T-helper 1 cell treated with Interleukin-12 subunit alpha and Interleukin-12 subunit beta and Interleukin-4 antibody, amounts not matched to agents 30 ng/mL and 1 ng/mL, for 36 hours (primary cell): ENCODE results near the gene HCCS. TPM values are rescaled to one million over a fixed set of nuclear protein-coding genes. Genes with fewer than 3 reads are reported as not detected.
"Not testable (repeated sequence)": the region's sequence is repeated elsewhere in the genome, so short reads cannot be mapped to it uniquely, and the experiment has no call there.

Experiments used
- intact Hi-C: fragments of 100-400 bp; cut with micrococcal nuclease; formaldehyde crosslinking; loops from one replicate; pipeline ENCODE4 v1.15.1; 2024
- total RNA-seq: library from RNA; stranded (reverse); gene quantifications from 2 replicates; pipeline ENCODE4 v1.2.3, GENCODE V29; 2022

Gene HCCS
- total RNA-seq, 1 donor from 2014 or later = 23.1 TPM

DNA sequence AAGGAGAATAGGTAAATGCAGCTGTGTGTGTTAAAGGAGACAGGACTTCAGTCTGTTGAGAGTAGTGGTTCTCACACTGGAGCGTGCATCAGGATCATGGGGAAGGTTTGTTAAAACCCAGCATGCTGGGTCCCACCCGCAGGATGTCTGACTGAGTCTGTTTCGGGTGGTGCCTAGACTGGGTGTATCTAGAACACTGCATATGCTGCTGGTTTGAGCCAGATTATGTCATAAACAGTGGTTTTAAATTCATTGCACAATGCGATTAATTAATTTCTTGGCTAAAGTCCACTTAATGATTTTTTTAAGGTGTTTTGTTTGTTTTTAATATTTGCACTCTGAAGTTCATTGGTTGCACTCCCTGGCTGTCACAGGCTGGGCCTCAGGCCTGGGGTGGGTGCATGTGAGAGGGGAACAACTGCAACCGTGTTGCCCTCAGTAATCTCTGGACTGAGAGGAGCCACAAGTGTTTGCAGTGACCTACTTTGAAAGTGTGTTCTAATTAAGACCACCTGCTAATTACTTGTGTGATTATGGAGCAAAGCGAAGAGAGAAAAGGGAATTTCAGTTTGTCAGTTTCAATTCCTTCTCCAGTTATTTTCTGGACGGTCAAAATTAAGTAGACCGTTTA lies 8.3 kb downstream of the HCCS start:
- intact Hi-C loops = loop anchor here (10.0 kb wide), 1 partner anchor 1105 kb away; no protein-coding TSS in a partner anchor

- intact Hi-C loops = not testable (repeated sequence)
Observed at GRCh38 chrX:11123087-11123486, 12.0 kb downstream of the HCCS start.

- intact Hi-C loops = no loop called here
Observed at GRCh38 chrX:11124112-11124511, 13.0 kb downstream of the HCCS start.

DNA sequence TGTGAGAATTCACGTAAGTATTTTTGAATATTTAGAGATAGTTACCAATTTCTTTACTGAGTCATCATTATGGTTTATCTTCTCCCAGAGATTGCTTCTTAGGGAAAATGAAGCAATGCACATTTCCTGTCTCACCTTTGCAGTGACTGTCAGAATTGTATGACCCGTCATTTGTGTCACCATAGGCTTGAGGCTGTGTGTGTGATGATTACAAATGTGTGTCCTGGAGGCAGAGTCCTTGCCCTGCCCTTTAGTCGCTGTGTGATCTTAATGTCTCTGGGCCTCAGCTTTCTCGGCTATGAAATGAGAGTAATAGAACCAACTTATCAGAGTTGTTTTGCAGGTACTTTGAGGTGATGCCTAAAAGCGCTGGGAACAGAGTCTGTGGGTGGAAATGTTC lies 13.9 kb downstream of the HCCS start:
- intact Hi-C loops = no loop called here

DNA sequence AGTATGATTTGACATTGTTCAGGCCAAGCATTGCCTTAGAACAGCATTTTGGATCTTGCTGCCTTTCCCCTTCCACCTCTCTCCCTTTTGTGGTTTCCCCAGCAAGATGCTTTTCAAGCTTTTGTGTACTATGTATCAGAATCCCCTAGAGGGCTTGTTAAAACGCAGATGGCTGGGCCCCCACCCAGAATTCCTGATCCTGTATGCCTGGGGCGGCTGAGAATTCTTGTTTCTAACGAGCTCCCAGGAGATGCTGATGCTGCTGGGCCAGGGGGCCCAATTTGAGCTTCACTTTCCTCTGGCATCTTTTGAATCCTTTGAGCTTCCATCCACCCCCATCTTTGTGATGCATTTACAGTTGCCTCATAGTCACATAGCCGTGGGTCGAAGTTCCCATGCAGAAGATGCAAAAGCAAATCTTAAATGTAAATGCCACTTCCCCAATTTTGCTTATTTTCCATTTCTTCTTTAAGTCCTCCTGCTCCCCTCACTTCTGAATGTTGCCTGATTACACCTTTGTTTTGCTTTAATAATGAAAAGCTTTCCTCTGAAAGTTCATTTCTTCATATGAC lies 18.5 kb downstream of the HCCS start:
- intact Hi-C loops = no loop called here

DNA sequence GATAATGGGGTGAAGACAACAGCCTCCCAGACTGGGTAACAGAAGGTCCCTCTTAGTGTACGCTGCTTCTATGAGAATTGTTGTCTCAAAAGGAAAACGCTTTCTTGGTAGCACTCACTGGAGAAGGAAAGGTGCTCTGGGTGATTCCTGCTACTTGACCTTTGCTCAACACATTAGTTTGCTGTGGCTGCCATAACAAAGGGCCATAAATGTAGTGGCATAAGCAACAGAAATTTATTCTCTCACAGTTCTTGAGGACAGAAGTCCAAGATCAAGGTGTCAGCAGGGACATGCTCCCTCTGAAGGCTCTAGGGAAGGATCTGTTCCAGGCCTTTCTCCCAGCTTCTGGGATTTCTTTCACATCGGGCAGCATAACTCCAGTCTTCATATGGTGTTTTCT lies 19.0 kb downstream of the HCCS start:
- intact Hi-C loops = no loop called here

DNA sequence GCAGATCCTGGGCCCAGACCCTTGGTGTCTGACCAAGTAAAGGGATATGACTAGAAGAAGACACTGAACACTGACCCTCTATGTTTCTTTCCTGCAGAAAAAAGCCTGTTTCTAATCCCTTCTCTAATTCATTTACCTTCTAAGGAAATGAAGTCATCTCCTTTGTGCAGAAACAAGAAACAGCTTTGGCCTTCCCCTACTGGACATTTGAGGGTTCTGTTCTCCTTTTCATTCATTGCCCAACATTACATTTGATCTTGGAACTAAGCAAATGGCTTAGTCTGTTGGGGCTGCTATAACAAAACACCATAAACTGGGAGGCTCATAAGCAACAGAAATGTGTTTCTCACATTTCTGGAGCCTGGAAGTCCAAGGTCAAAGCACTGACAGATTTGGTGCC lies 20.0 kb downstream of the HCCS start:
- intact Hi-C loops = no loop called here

DNA sequence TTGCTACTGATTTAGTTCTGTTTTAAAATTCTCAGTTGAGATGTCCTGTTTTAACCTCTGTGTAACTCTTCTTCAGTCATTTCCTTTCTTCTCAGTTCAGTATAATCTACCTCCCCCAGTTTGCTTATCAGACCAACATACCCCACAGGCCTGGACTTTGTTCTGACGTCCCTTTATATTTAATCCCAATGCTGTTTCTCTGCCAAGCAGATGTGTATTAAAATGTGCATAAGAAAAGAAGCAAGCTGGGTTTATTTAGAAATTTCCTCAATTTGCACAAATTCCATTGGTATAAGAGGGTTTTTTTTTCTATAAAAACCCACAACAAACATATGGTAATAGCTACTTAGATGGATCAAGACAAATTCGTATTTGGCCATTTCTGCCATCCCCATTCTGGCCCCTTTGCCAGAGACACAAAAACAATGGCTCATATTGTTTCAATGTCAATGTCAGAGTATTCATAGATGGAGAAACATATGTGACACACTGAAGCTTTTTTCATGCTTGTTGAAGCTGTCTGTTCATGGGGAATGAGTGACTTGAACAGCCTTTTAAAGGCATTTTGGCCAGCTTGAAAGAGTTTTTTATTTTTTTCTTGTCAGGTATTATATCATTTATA lies 24.5 kb downstream of the HCCS start:
- intact Hi-C loops = loop anchor here (2.0 kb wide), 2 partner anchors 25 to 413 kb away; partner anchors contain the start of gene HCCS

GRCh38 chrX:11137543-11138139 lies 26.5 kb downstream of the HCCS start:
- intact Hi-C loops = loop anchor here (1.0 to 2.0 kb wide), 3 partner anchors 27 to 947 kb away; partner anchors contain the start of gene HCCS

DNA sequence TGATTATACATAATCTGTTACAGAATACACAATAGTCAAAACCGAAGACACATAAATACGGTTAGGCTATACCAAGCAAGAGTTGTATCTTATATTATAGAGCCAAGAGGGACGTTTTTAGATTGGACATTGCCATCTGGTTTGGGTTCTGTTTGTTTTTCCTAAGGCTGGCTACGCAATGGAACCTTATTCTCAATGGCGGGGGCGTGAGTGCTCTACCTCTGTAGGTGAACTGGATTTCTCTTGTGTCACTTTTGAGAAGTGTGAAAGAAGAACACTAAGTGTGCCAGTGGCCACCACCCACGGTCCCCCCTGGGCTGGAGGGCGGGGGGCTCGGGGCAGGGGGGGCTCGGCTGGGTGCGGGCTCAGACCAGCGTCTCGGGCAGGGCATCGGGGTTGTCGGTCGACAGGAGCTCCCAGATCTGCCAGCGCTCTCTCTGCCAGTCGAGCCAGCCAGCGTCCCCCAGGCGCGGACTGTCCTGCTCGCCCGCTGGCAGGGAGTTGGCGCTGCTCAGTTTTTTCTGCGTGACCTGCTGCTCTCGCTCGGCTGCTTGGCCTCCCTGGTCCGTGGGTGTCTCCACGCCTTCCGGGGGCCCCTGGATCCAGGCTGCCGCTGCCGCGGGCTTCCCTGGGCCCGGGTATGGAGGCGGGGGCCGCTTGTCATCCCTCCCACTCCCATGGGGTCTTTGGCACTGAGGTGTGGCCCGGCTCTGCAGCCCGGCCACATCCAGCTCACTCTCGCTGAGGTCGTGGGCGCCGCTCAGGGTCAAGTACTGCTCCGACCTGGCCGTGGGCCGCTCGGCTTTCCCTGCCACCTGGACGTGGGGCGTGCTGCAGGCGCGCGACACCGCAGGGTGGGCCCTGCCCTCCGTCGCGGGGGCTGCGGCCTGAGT lies 27.6 kb downstream of the HCCS start:
- intact Hi-C loops = no loop called here

GRCh38 chrX:11143931-11144678 lies 33.0 kb downstream of the HCCS start:
- intact Hi-C loops = loop anchor here (1.0 to 10.0 kb wide), 5 partner anchors 241 to 955 kb away; no protein-coding TSS in a partner anchor

- intact Hi-C loops = loop anchor here (10.0 kb wide), 2 partner anchors 238 to 578 kb away; no protein-coding TSS in a partner anchor
Observed at GRCh38 chrX:11146411-11146810, 35.3 kb downstream of the HCCS start.

DNA sequence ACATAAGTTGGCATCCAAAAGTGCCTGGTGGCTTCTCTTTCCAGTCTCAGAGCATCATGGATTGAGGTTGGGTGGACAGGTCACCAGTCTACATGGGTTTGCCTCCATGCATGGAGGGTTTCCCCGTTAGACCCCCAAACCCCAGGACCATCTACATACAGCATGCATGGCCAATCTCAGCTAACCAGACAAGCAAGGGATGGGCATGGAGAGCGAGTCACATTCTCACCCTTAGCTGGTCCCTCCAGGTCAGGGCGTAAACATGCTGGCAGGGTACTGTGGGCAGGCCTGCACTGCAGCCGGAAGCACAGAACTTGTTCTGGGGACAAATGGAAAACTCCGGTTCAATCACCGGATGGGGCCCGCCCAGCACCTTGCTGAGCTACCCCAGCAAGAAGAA lies 37.3 kb downstream of the HCCS start:
- intact Hi-C loops = loop anchor here (10.0 kb wide), 2 partner anchors 236 to 576 kb away; no protein-coding TSS in a partner anchor

GRCh38 chrX:11151799-11152559 lies 40.8 kb downstream of the HCCS start:
- intact Hi-C loops = no loop called here

DNA sequence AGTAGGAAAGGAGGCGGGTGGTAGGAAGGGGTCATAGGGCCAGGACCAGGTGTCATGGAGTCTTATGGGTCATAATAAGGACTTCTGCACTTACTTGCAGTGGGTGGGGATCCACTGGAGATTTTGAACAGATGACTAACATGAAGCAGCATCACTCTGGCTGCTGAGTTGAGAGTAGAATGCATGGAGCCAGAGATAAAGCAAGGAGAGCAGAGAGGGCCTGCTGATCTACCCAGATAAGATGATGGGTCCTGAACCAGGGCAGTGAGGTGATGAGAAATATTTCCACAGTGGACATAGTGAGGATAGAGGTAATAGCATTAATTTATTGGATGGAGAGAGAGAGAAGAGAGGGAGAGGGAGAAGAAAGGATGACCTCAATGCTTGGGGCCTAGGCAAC lies 48.0 kb downstream of the HCCS start:
- intact Hi-C loops = no loop called here

DNA sequence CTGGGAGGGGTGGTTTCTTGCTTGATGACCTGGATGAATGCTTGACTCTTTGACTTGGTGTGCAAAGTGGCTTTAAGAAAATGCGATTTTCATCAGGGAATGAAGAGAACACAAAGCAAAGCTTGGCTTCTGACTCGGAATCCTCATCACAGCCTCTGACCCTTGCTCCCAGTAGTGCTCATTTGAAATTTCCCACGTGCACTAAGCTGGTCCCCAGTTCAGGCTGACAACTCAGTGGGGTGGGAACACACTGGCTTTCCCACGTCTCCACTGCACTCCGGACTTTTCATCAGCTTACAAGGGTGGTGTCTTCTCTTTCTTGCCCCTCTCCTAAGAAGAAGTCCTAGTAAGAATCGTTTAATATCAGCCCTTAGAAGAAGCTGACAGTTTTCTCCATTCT lies 53.3 kb downstream of the HCCS start:
- intact Hi-C loops = no loop called here

GRCh38 chrX:11171956-11172355 lies 60.8 kb downstream of the HCCS start:
- intact Hi-C loops = no loop called here

DNA sequence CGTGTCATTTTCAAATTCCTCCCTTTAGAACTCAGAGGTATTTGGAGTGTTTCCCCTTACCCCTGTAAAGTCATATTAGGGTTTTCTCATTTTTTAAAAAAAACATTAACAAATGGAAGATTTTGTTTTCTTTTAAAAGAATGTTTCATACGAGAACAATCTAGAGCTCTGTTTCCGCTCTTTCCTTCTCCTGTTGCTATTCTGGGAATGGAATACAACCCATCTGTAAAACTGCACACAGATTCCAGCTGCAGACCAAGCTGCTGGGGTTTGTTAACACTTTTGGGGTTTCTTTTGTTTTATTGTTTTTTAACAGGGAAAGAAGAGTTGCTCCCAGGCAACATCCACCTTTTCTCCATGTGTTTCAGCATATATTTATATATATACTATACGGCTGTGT lies 61.3 kb downstream of the HCCS start:
- intact Hi-C loops = no loop called here
